NCI-H1930 (cell line): ENCODE measurements around the gene SRL.
"Not testable (repeated sequence)": the region's sequence is repeated elsewhere in the genome, so short reads cannot be mapped to it uniquely, and the experiment has no call there.

ENCODE experiments used
- DNase-seq, 2 experiments: peaks; one replicate each; lab custom pipeline; 2025; lab: John Stamatoyannopoulos, UW

The SRL gene

GRCh38 chr16:4226251-4227039 is 15.4 kb downstream of the SRL start:
- no peak for DNase-seq

GRCh38 chr16:4225075-4225474 is 16.8 kb downstream of the SRL start:
- DNase-seq, result no peak

- no peak for DNase-seq
These were observed 21.5 kb downstream of the SRL start for GRCh38 chr16:4220358-4220757.

GRCh38 chr16:4218202-4218601 is 23.7 kb downstream of the SRL start:
- no peak for DNase-seq

GRCh38 chr16:4217204-4218131 is 24.4 kb downstream of the SRL start:
- no peak for DNase-seq

GRCh38 chr16:4216596-4216995 is 25.3 kb downstream of the SRL start:
- no peak for DNase-seq

- DNase-seq, result no peak
These were observed 26.8 kb downstream of the SRL start for GRCh38 chr16:4215106-4215505.

GRCh38 chr16:4214215-4214621 is 27.7 kb downstream of the SRL start:
- no peak for DNase-seq

GRCh38 chr16:4213737-4214136 is 28.1 kb downstream of the SRL start:
- no peak for DNase-seq

GRCh38 chr16:4212934-4213296 is 29.0 kb downstream of the SRL start:
- no peak for DNase-seq

GRCh38 chr16:4212211-4212933 is 29.5 kb downstream of the SRL start:
- DNase-seq, result no peak

- not testable (repeated sequence) for DNase-seq
These were observed 30.3 kb downstream of the SRL start for GRCh38 chr16:4211445-4212210.

- no peak for DNase-seq
These were observed 32.2 kb downstream of the SRL start for GRCh38 chr16:4209666-4210065.

GRCh38 chr16:4208341-4208751 is 33.5 kb downstream of the SRL start:
- no peak for DNase-seq

- DNase-seq, result no peak
These were observed 34.1 kb downstream of the SRL start for GRCh38 chr16:4207683-4208340.

GRCh38 chr16:4207229-4207628 is 34.7 kb downstream of the SRL start:
- DNase-seq, result no peak

GRCh38 chr16:4206680-4207079 is 35.2 kb downstream of the SRL start:
- DNase-seq, result no peak

GRCh38 chr16:4205971-4206370 is 35.9 kb downstream of the SRL start:
- DNase-seq, result no peak

GRCh38 chr16:4204521-4204920 is 37.4 kb downstream of the SRL start:
- DNase-seq, result no peak

GRCh38 chr16:4203748-4204147 is 38.1 kb downstream of the SRL start:
- DNase-seq, result no peak
